Activated T-cell treated with anti-CD3 and anti-CD28 coated beads, Interleukin-2, amount 50 U/mL, for 72 hours (primary cell): Measurements from ENCODE around the gene FBXO34. TPM values are rescaled to one million over a fixed set of nuclear protein-coding genes. Genes with fewer than 3 reads are reported as not detected.
A peak's percentile ranks its signal among the peaks of the same experiment; 100 is the strongest.

Experiments used
- ATAC-seq, 2 donors: fragments of 150-1000 bp; cut with Tn5 transposase; replicated peaks in 1 of 2; 2 replicates each; pipeline ENCODE4 v1.10.0; 2021; ENCODE audit warnings: moderate library complexity in 2 of 2, mild to moderate bottlenecking in 1 of 2
- DNase-seq, 2 donors: peaks; one replicate each; pipeline ENCODE4 v3.0.0; 2021 to 2022; ENCODE audit warnings: mixed read lengths in 1 of 2
- H3K27ac Mint-ChIP-seq: one replicate; pipeline ENCODE4 v1.8.0; 2022; ENCODE audit warnings: mild to moderate bottlenecking, moderate library complexity, mixed read lengths
- H3K27me3 Mint-ChIP-seq: one replicate; pipeline ENCODE4 v1.8.0; 2022; ENCODE audit warnings: low read depth, mixed read lengths
- H3K36me3 Mint-ChIP-seq, 2 donors: one replicate each; pipeline ENCODE4 v1.8.0; 2022; ENCODE audit warnings: mixed read lengths in 2 of 2, mild to moderate bottlenecking in 1 of 2; ENCODE audit not compliant: insufficient read depth in 2 of 2
- H3K4me1 Mint-ChIP-seq: one replicate; pipeline ENCODE4 v1.8.0; 2022; ENCODE audit warnings: low read depth, mixed read lengths
- H3K4me3 Mint-ChIP-seq, 2 donors: one replicate each; pipeline ENCODE4 v1.8.0; 2022; ENCODE audit warnings: mild to moderate bottlenecking in 2 of 2, mixed read lengths in 2 of 2, moderate library complexity in 2 of 2
- H3K9me3 Mint-ChIP-seq, 2 donors: one replicate each; pipeline ENCODE4 v1.8.0; 2022; ENCODE audit warnings: mixed read lengths in 2 of 2
- total RNA-seq, 2 donors: library from RNA; stranded (reverse); gene quantifications; one replicate each; pipeline ENCODE4 v1.2.3, GENCODE V29; 2022

Gene FBXO34
- total RNA-seq, 2 donors from 2014 or later, result 28.8 to 29.9 TPM

DNA sequence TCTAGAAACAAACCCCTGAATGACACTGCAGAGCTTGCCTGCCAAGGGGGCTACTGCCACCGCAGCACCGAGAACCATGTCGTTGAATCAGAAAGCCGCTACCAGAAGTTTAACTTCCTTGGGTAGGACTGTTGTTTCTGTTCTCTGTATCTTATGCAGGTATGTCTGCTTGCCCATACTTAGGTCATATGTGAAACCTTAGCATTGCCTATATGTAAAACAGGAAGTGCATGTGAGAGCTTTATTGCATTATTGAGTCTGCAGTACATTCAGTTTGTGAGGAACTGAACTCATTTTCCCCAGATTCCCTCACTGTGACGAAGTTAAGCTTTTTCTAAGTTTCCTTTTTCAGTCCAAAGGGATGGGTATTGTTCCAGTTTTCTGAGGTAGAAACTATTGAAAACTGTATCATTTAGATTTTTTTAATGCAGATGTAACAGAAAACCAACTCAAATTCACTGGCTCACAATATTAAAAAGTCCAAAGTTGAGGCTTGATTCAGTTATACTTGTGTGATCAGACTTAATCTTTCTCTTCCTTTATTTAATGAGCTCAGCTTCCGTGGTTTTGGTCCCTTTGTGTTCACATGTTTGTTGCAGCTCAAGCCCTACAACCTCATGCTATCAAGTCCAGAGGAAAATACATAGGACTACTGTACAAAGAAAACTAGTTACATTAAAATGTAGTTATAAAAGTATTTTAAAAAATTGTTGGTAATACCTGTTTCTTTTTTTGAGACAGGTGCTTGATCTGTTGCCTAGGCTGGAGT is 6.9 kb downstream of the FBXO34 start:
- peak overlapping the region; percentile 55 to 68 for H3K4me3 Mint-ChIP-seq
- DNase-seq (peak; percentile 35 to 38), ATAC-seq (peak; percentile 94)
- no peaks in the 10 kb centered on the region for H3K9me3 Mint-ChIP-seq
- H3K27ac Mint-ChIP-seq, result peak overlapping the region; percentile 10
- peaks cover 66% of the 10 kb centered on the region for H3K4me1 Mint-ChIP-seq
- H3K36me3 Mint-ChIP-seq, result peaks cover under 1 to 2% of the 10 kb centered on the region in 2 donors
- no peaks in the 10 kb centered on the region for H3K27me3 Mint-ChIP-seq

DNA sequence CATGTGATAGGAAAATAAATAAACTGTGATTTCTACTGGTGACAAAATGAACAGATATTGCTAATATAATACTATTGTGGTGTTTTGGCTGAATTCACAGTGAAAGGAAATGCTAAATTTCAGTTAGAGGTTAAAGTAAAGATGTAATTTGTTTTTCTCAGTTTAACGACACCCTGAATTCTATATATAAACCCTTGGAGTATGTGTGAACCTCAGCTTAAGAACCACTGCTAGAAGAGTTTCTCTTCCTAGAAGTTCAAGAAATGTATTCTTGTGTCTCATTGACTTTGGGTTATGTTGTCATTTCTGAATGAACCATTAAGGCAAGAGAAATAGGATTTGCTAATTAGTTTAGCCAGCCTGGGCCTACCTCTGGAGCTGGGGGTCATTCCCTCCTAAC is 8.2 kb downstream of the FBXO34 start:
- H3K4me1 Mint-ChIP-seq, result peaks cover 54% of the 10 kb centered on the region
- H3K9me3 Mint-ChIP-seq, result no peaks in the 10 kb centered on the region
- H3K27me3 Mint-ChIP-seq, result no peaks in the 10 kb centered on the region
- no peak for ATAC-seq
- DNase-seq, result no peak
- H3K36me3 Mint-ChIP-seq, result no peaks in the 10 kb centered on the region
- no peak overlapping the region for H3K4me3 Mint-ChIP-seq
- H3K27ac Mint-ChIP-seq, result no peak overlapping the region

GRCh38 chr14:55281316-55281839 is 10.2 kb downstream of the FBXO34 start:
- Mint-ChIP-seq H3K4me3 (no peak overlapping the region), H3K27ac (no peak overlapping the region), H3K36me3 (peaks cover 0 to 1% of the 10 kb centered on the region in 2 donors), H3K4me1 (peaks cover 42% of the 10 kb centered on the region), H3K9me3 (no peaks in the 10 kb centered on the region), H3K27me3 (no peaks in the 10 kb centered on the region)
- no peak for DNase-seq
- ATAC-seq, result no peak

DNA sequence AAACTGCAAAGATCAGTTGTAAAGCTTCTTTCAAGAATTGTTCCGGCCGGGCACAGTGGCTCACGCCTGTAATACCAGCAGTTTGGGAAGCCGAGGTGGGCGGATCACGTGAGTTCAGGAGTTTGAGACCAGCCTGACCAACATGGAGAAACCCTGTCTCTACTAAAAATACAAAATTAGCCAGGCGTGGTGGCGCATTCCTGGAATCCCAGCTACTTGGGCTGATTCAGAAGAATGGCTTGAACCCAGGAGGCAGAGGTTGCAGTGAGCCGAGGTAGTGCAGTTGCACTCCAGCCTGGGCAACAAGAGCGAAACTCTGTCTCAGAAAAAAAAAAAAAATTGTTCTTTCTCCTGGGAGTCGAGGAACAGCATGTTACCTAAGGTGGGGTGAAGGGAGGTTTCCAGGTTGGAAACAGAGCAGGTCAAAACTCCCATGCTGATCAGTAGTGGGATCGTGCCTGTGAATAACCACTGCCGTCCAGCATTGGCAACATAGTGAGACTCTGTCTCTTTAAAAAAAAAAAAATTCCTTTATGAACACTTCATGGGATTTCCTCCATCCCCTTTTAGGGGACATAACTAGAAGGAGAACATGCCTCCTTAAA is 13.9 kb downstream of the FBXO34 start:
- ATAC-seq, result no peak
- peaks cover 35% of the 10 kb centered on the region for H3K4me1 Mint-ChIP-seq

DNA sequence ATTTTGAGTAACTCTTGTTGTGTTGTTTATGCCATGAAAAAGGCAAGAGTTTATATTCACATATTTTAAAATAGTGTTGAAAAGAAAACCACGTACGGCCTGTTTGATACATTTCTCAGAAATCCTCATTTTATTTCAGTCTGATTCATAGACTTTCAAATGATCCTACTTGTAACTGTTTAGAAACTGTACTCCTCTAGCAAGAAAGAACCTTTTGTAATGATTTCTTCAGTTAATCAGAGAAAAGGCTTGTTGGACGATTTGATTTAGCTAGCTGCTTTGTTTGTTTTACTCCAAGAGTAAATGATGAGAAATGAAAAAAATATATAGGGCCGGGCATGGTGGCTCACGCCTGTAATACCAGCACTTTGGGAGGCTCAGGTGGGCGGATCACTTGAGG is 17.2 kb downstream of the FBXO34 start:
- no peaks in the 10 kb centered on the region for H3K9me3 Mint-ChIP-seq
- no peak for ATAC-seq
- peak overlapping the region in 1 of 2 donors; percentile 34 for H3K4me3 Mint-ChIP-seq
- DNase-seq, result no peak
- H3K36me3 Mint-ChIP-seq, result peaks cover 0 to 1% of the 10 kb centered on the region in 2 donors
- peaks cover 32% of the 10 kb centered on the region for H3K4me1 Mint-ChIP-seq
- no peaks in the 10 kb centered on the region for H3K27me3 Mint-ChIP-seq
- peak overlapping the region; percentile 38 for H3K27ac Mint-ChIP-seq

More for the DNA sequence above, 13.9 kb downstream of the FBXO34 start:
- no peak for DNase-seq
- Mint-ChIP-seq H3K4me3 (no peak overlapping the region), H3K36me3 (peaks cover 0 to 1% of the 10 kb centered on the region in 2 donors), H3K27ac (no peak overlapping the region), H3K27me3 (no peaks in the 10 kb centered on the region), H3K9me3 (no peaks in the 10 kb centered on the region)

DNA sequence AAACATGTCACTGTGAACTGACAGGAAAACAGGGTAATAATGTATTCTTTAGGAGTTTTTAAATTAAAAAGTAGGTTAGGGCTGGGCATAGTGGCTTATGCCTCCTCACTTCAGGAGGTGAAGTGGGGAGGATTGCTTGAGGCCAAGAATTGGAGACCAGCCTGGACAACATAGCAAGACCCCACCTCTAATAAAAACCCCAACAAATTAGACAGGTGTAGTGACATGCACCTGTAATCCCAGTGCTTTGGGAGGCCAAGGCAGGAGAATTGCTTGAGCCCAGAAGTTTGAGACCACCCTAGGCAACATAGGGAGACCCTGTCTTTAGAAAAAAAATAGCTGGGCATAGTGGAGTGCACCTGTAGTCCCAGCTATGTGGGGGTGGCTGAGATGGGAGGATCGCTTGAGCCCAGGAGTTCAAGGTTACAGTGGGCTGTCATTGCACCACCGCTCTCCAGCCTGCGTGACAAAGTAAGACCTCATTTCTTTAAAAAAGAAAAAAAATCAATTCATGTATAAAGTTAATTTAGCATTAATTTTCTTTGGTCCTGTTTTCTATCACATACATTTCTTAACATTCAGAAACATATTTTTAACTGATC is 20.4 kb downstream of the FBXO34 start:
- Mint-ChIP-seq H3K36me3 (no peaks in the 10 kb centered on the region), H3K27me3 (no peaks in the 10 kb centered on the region), H3K4me3 (no peak overlapping the region), H3K27ac (no peak overlapping the region), H3K4me1 (peaks cover 42% of the 10 kb centered on the region), H3K9me3 (no peaks in the 10 kb centered on the region)
- ATAC-seq (no peak), DNase-seq (no peak)

DNA sequence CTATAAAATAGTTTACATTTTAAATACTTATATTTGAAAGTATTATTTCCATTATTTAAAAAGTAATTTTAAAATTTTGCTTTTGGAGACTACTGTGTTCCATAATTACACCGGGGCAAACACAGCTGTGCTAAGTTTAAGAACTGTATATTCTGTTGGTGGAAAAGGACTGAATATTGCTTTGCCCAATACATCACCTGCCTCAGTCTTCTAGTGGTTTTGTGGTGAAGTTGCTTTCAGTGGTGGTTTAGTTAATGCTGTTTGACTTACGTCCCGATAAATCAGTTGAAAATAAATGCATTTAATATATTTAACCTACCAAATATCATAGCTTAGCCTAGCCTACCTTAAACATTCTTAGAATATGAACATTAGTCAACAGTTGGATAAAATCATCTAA is 23.4 kb downstream of the FBXO34 start:
- Mint-ChIP-seq H3K4me1 (peaks cover 42% of the 10 kb centered on the region), H3K4me3 (no peak overlapping the region), H3K27me3 (no peaks in the 10 kb centered on the region), H3K9me3 (no peaks in the 10 kb centered on the region), H3K27ac (no peak overlapping the region), H3K36me3 (peaks cover 0 to 9% of the 10 kb centered on the region in 2 donors)
- DNase-seq (no peak), ATAC-seq (no peak)

GRCh38 chr14:55297611-55298499 is 26.6 kb downstream of the FBXO34 start:
- Mint-ChIP-seq H3K4me3 (peak overlapping the region; percentile 53 to 63), H3K27me3 (no peaks in the 10 kb centered on the region)
- peak; percentile 63 to 64 for ATAC-seq

DNA sequence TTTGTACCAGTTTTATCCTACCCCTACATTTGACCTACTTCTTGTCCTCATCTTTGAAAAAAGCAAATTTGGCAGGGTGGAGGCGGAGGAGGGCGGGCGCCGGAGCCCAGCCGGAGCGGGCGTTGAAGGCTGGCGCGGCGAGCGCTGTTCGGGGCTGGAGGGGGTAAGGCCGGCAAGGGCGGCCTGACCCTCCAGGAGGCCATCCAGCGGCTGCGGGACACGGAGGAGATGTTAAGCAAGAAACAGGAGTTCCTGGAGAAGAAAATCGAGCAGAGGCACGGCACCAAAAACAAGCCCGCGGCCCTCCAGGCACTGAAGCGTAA is 27.2 kb downstream of the FBXO34 start:
- Mint-ChIP-seq H3K36me3 (peaks cover 0 to 11% of the 10 kb centered on the region in 2 donors), H3K9me3 (no peaks in the 10 kb centered on the region), H3K27me3 (no peaks in the 10 kb centered on the region), H3K27ac (peak overlapping the region; percentile 76), H3K4me1 (peaks cover 74% of the 10 kb centered on the region), H3K4me3 (peak overlapping the region; percentile 53 to 63)
- DNase-seq, result no peak
- ATAC-seq, result no peak

More at GRCh38 chr14:55297611-55298499, 26.6 kb downstream of the FBXO34 start:
- Mint-ChIP-seq H3K27ac (peak overlapping the region; percentile 76), H3K4me1 (peaks cover 74% of the 10 kb centered on the region), H3K9me3 (no peaks in the 10 kb centered on the region), H3K36me3 (peaks cover 0 to 11% of the 10 kb centered on the region in 2 donors)
- DNase-seq, result peak; percentile 55 to 58

DNA sequence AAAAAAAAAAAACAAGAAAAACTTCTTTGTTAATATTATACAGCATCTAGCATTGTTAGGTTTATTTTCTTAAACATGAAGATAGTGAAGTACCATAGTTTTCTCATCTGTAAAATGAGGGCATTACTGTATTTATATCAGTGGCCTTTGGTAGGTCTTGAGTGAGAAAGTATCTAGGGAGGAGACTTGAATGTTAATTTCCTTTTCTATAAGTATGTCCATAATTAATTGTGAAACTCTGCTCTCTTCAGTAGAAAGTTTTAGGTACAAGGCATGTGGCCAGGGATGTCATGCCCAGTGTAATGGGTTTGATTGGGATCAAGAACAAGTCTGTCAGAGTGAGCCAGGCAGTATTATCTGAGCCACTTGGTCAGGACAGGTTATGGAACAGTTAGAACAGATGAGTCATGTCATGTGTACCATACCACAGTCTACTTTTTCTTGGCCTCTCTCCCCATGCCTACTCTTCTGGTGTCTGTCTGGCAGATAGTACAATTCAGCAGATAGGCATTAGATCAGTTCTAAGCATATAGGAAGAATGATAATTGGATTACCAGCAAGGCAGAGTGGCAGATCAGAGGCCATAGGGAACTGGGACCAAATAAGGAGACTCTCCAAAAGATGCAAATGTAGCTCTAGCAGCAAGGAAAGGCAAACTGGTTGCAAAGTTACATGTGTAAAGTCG is 30.4 kb downstream of the FBXO34 start:
- Mint-ChIP-seq H3K9me3 (no peaks in the 10 kb centered on the region), H3K4me3 (peak overlapping the region; percentile 39 to 48), H3K27ac (peak overlapping the region; percentile 25), H3K36me3 (peaks cover 0 to 11% of the 10 kb centered on the region in 2 donors), H3K27me3 (no peaks in the 10 kb centered on the region), H3K4me1 (peaks cover 79% of the 10 kb centered on the region)
- peak; percentile 15 to 17 for DNase-seq
- peak; percentile 88 to 89 for ATAC-seq

GRCh38 chr14:55302367-55303124 is 31.3 kb downstream of the FBXO34 start:
- Mint-ChIP-seq H3K9me3 (no peaks in the 10 kb centered on the region), H3K4me3 (peak overlapping the region in 1 of 2 donors; percentile 71), H3K36me3 (peaks cover 0 to 11% of the 10 kb centered on the region in 2 donors), H3K27me3 (no peaks in the 10 kb centered on the region), H3K27ac (peak overlapping the region; percentile 77), H3K4me1 (peaks cover 74% of the 10 kb centered on the region)
- DNase-seq (no peak), ATAC-seq (no peak)
